Calu3 (cell line): Measurements from ENCODE around the gene KIRREL3. TPM values are rescaled to one million over a fixed set of nuclear protein-coding genes. Genes with fewer than 3 reads are reported as not detected.

Experiments used
- BruUV-seq: library from RNA; stranded (reverse); fragments of 400-500 nt; replicated peaks from 2 replicates; lab custom pipeline; 2021; lab: Mats Ljungman, UMichigan
- CTCF ChIA-PET: fragments of 300-600 bp; sonication (Branson Sonifier 250); formaldehyde crosslinking; loops from one replicate; lab custom pipeline; 2022; ENCODE audit warnings: antibody characterized with exemption; lab: Charles Lee
- DNase-seq: peaks from one replicate; pipeline ENCODE4 v3.0.0; 2022
- H3K27ac Mint-ChIP-seq: one replicate; pipeline ENCODE4 v1.8.0; 2022; ENCODE audit warnings: mixed read lengths; ENCODE audit not compliant: unreplicated experiment
- H3K27me3 Mint-ChIP-seq: one replicate; pipeline ENCODE4 v1.8.0; 2022; ENCODE audit warnings: mixed read lengths; ENCODE audit not compliant: unreplicated experiment
- H3K36me3 Mint-ChIP-seq: one replicate; pipeline ENCODE4 v1.8.0; 2022; ENCODE audit warnings: mild to moderate bottlenecking, moderate library complexity, mixed read lengths; ENCODE audit not compliant: insufficient read depth, unreplicated experiment
- H3K4me1 Mint-ChIP-seq: one replicate; pipeline ENCODE4 v1.8.0; 2022; ENCODE audit warnings: mild to moderate bottlenecking, low read depth, mixed read lengths; ENCODE audit not compliant: unreplicated experiment
- H3K4me3 Mint-ChIP-seq: one replicate; pipeline ENCODE4 v1.8.0; 2022; ENCODE audit warnings: mild to moderate bottlenecking, low read depth, moderate library complexity, mixed read lengths; ENCODE audit not compliant: unreplicated experiment
- H3K9me3 Mint-ChIP-seq: one replicate; pipeline ENCODE4 v1.8.0; 2022; ENCODE audit warnings: low read depth, mixed read lengths; ENCODE audit not compliant: unreplicated experiment
- CTCF ChIP-seq: fragments of 200-600 bp; IDR thresholded peaks from one replicate; pipeline ENCODE4 v1.8.0; 2022; ENCODE audit warnings: antibody characterized with exemption; ENCODE audit not compliant: unreplicated experiment
- intact Hi-C: fragments of 100-400 bp; cut with micrococcal nuclease; formaldehyde crosslinking; loops from one replicate; pipeline ENCODE4 v1.10.0; 2022; ENCODE audit not compliant: unreplicated experiment
- total RNA-seq: library from RNA; stranded (reverse); gene quantifications from 2 replicates; pipeline ENCODE4 v1.2.3, GENCODE V29; 2022

Gene KIRREL3
- total RNA-seq, 1 experiment from 2014 or later: 0.26 TPM

GRCh38 chr11:126597041-126597440 is 403.5 kb downstream of the KIRREL3 start:
- no peak for DNase-seq
- no peaks in the 10 kb centered on the region for H3K36me3 Mint-ChIP-seq
- H3K9me3 Mint-ChIP-seq: no peaks in the 10 kb centered on the region
- no peaks in the 10 kb centered on the region for H3K4me1 Mint-ChIP-seq
- BruUV-seq: no TSS peak
- peaks cover 54% of the 10 kb centered on the region for H3K27me3 Mint-ChIP-seq
- TF ChIP-seq CTCF: no peak
- intact Hi-C loops: no loop called here
- CTCF ChIA-PET: no interaction called here
- no peak overlapping the region for H3K4me3 Mint-ChIP-seq
- H3K27ac Mint-ChIP-seq: no peak overlapping the region

GRCh38 chr11:126596474-126596873 is 404.1 kb downstream of the KIRREL3 start:
- Mint-ChIP-seq H3K27me3 (peaks cover 48% of the 10 kb centered on the region), H3K9me3 (no peaks in the 10 kb centered on the region), H3K4me3 (no peak overlapping the region), H3K36me3 (no peaks in the 10 kb centered on the region), H3K27ac (no peak overlapping the region), H3K4me1 (no peaks in the 10 kb centered on the region)
- CTCF ChIA-PET: no interaction called here
- no TSS peak for BruUV-seq
- no peak for DNase-seq
- intact Hi-C loops: no loop called here
- TF ChIP-seq CTCF: no peak

- H3K4me3 Mint-ChIP-seq: no peak overlapping the region
- intact Hi-C loops: no loop called here
- H3K9me3 Mint-ChIP-seq: no peaks in the 10 kb centered on the region
- no TSS peak for BruUV-seq
- no peak overlapping the region for H3K27ac Mint-ChIP-seq
- H3K36me3 Mint-ChIP-seq: no peaks in the 10 kb centered on the region
- DNase-seq: no peak
- no peak for TF ChIP-seq CTCF
- peaks cover 39% of the 10 kb centered on the region for H3K27me3 Mint-ChIP-seq
- CTCF ChIA-PET: no interaction called here
- no peaks in the 10 kb centered on the region for H3K4me1 Mint-ChIP-seq
These were observed 405.0 kb downstream of the KIRREL3 start for GRCh38 chr11:126595560-126595959.

GRCh38 chr11:126594921-126595367 is 405.6 kb downstream of the KIRREL3 start:
- DNase-seq: no peak
- BruUV-seq: no TSS peak
- H3K27me3 Mint-ChIP-seq: peaks cover 33% of the 10 kb centered on the region
- H3K4me3 Mint-ChIP-seq: no peak overlapping the region
- intact Hi-C loops: no loop called here
- H3K9me3 Mint-ChIP-seq: no peaks in the 10 kb centered on the region
- H3K4me1 Mint-ChIP-seq: no peaks in the 10 kb centered on the region
- no peak for TF ChIP-seq CTCF
- CTCF ChIA-PET: no interaction called here
- H3K36me3 Mint-ChIP-seq: no peaks in the 10 kb centered on the region
- H3K27ac Mint-ChIP-seq: no peak overlapping the region
